Sigmoid colon (tissue), 7 donors: Measurements from ENCODE around the gene LILRA2. TPM values are rescaled to one million over a fixed set of nuclear protein-coding genes. Genes with fewer than 3 reads are reported as not detected.

Experiments used
- DNase-seq: peaks from one replicate; pipeline ENCODE4 v3.0.0-alpha.2; 2019
- H3K27ac ChIP-seq, 4 donors: fragments of 200-600 bp; sonication (generic); one replicate each; pipeline ENCODE4 v1.5.1; 2016 to 2019; ENCODE audit warnings: mild to moderate bottlenecking in 1 of 4
- H3K27me3 ChIP-seq, 3 donors: fragments of 200-600 bp; sonication (generic); one replicate each; pipeline ENCODE4 v1.5.1; 2019; ENCODE audit warnings: mild to moderate bottlenecking in 1 of 3
- H3K36me3 ChIP-seq, 4 donors: fragments of 200-600 bp; sonication (generic); one replicate each; pipeline ENCODE4 v1.5.1; 2016 to 2019
- H3K4me1 ChIP-seq, 4 donors: fragments of 200-600 bp; sonication (generic); one replicate each; pipeline ENCODE4 v1.5.1; 2017 to 2019
- H3K4me3 ChIP-seq, 4 donors: fragments of 200-600 bp; sonication (generic); one replicate each; pipeline ENCODE4 v1.5.1; 2017 to 2019; ENCODE audit warnings: mild to moderate bottlenecking in 2 of 4, moderate library complexity in 1 of 4
- H3K9me3 ChIP-seq, 4 donors: fragments of 200-600 bp in 3 of 4; sonication (generic) in 3 of 4; one replicate each; pipeline versions ENCODE4 v1.5.1 to v1.6.1; 2013 to 2019
- EP300 ChIP-seq, 4 donors: sonication (generic); formaldehyde crosslinking; IDR thresholded peaks; one replicate each; pipeline ENCODE4 v1.6.1; 2017; ENCODE audit warnings: antibody characterized with exemption in 4 of 4
- POLR2A ChIP-seq, 2 donors: fragments of 450-650 bp; IDR thresholded peaks; one replicate each; pipeline ENCODE4 v1.6.1; 2016; ENCODE audit warnings: antibody characterized with exemption in 2 of 2, mild to moderate bottlenecking in 2 of 2, moderate library complexity in 2 of 2
- POLR2AphosphoS5 ChIP-seq, 4 donors: sonication (generic); formaldehyde crosslinking; IDR thresholded peaks; one replicate each; pipeline ENCODE4 v1.6.1; 2017; ENCODE audit warnings: antibody characterized with exemption in 4 of 4
- WGBS, 2 donors: extraction: QIAGEN DNeasy Blood & Tissue Kit; methylation state at CpG; one replicate each; pipeline ENCODE4 v1.1.7; 2013; 5-methylcytosine and 5-hydroxymethylcytosine counted together
- intact Hi-C: fragments of 100-400 bp; cut with DNase I; formaldehyde crosslinking; loops from one replicate; pipeline ENCODE4 v1.15.1; 2023
- polyA plus RNA-seq, 3 donors: library from polyadenylated mRNA; stranded (reverse); fragments of 200-250 nt; gene quantifications; one replicate each; pipeline ENCODE4 v1.2.3, GENCODE V29; 2013
- total RNA-seq, 4 donors: library from RNA; depleted of rRNA; stranded (reverse); fragments of >200 nt; gene quantifications; one replicate each; pipeline ENCODE4 v1.1.0, GENCODE V29; 2016
- TF ChIP-seq, protein P1 (sequence below), 4 experiments: fragments of 450-650 bp in 3 of 4; fragments of 200-600 bp in 1 of 4; IDR thresholded peaks; one replicate each; pipeline ENCODE4 v1.5.1; 2016 to 2019; ENCODE audit warnings: antibody characterized with exemption in 4 of 4, mild to moderate bottlenecking in 3 of 4, moderate library complexity in 2 of 4
- donor health status: healthy with polysubstance abuse.
- donor health status: Bipolar disorder and iron deficiency.
- donor health status: healthy.

The LILRA2 gene
- total and polyA plus RNA-seq, 7 donors, result 0.66 to 3.4 (median 3.2) TPM; not detected in 1

DNA sequence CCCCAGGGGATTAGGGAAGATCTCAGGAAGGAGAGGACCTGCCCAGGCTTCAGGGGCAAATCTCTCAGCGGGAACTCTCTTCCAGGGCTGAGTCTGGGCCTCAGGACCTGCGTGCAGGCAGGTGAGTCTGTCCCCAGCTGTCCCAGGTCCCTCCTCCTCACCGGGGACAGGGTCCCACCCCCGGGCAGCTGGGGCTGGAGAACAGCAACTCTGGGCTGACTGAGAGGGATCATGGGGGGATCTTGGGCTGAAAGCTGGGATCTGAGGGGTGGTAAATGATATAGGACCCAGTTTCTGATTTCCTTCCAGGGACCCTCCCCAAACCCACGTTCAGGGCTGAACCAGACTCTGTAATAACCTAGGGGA lies 34.2 kb downstream of the LILRA2 start:
- intact Hi-C loops, result no loop called here
- Histone ChIP-seq H3K27me3 (no peaks in the 10 kb centered on the region), H3K36me3 (no peaks in the 10 kb centered on the region), H3K9me3 (peaks cover 0 to 7% (median 1%) of the 10 kb centered on the region in 4 donors), H3K4me1 (no peaks in the 10 kb centered on the region), H3K4me3 (no peak overlapping the region), H3K27ac (no peak overlapping the region)
- 72 to 78% methylated on average over 5 of the region's 5 CpGs for WGBS, 2 donors
- no peak for DNase-seq
- no peak for TF ChIP-seq EP300 (IDR thresholded peaks at IDR 0.05)
- TF ChIP-seq, protein P1, sequence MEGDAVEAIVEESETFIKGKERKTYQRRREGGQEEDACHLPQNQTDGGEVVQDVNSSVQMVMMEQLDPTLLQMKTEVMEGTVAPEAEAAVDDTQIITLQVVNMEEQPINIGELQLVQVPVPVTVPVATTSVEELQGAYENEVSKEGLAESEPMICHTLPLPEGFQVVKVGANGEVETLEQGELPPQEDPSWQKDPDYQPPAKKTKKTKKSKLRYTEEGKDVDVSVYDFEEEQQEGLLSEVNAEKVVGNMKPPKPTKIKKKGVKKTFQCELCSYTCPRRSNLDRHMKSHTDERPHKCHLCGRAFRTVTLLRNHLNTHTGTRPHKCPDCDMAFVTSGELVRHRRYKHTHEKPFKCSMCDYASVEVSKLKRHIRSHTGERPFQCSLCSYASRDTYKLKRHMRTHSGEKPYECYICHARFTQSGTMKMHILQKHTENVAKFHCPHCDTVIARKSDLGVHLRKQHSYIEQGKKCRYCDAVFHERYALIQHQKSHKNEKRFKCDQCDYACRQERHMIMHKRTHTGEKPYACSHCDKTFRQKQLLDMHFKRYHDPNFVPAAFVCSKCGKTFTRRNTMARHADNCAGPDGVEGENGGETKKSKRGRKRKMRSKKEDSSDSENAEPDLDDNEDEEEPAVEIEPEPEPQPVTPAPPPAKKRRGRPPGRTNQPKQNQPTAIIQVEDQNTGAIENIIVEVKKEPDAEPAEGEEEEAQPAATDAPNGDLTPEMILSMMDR (IDR thresholded peaks at IDR 0.05), result no peak
- no peak for TF ChIP-seq POLR2AphosphoS5 (IDR thresholded peaks at IDR 0.05)
- no peak for TF ChIP-seq POLR2A (IDR thresholded peaks at IDR 0.05)

DNA sequence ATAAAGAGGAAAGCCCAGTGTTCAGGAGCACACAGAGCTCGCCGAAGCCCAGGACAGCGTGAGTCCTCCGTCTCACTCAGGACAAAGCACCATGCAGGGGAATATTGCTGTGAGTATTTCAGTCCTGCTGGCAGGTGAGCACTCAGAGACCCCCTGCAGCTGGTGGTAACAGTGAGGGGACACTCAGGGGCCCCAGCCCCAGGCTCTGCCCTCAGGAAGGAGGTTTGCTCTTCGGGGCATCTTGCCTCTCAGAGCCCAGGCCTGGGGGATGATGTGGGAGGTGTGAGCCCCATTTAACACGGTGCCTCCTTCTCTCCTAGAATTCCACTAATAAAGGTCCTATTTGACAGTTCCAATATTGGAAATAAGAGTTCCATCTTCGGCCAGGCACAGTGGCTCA lies 34.6 kb downstream of the LILRA2 start:
- TF ChIP-seq, protein P1 (IDR thresholded peaks at IDR 0.05), result no peak
- no peak for TF ChIP-seq POLR2AphosphoS5 (IDR thresholded peaks at IDR 0.05)
- H3K27me3 ChIP-seq, result no peaks in the 10 kb centered on the region
- H3K4me1 ChIP-seq, result no peaks in the 10 kb centered on the region
- H3K36me3 ChIP-seq, result no peaks in the 10 kb centered on the region
- peaks cover 0 to 7% (median 1%) of the 10 kb centered on the region in 4 donors for H3K9me3 ChIP-seq
- 81 to 86% methylated on average over 7 of the region's 7 CpGs for WGBS, 2 donors
- DNase-seq, result no peak
- no peak overlapping the region for H3K4me3 ChIP-seq
- no peak overlapping the region for H3K27ac ChIP-seq
- intact Hi-C loops, result no loop called here

GRCh38 chr19:54608792-54609191 lies 35.2 kb downstream of the LILRA2 start:
- H3K27me3 ChIP-seq, result no peaks in the 10 kb centered on the region
- WGBS, 2 donors, result 87 to 88% methylated on average over 15 of the region's 15 CpGs
- no peak overlapping the region for H3K4me3 ChIP-seq
- DNase-seq, result no peak
- H3K9me3 ChIP-seq, result peaks cover 0 to 7% (median 1%) of the 10 kb centered on the region in 4 donors
- TF ChIP-seq EP300 (IDR thresholded peaks at IDR 0.05) (no peak), POLR2AphosphoS5 (IDR thresholded peaks at IDR 0.05) (no peak), POLR2A (IDR thresholded peaks at IDR 0.05) (no peak)
- TF ChIP-seq, protein P1 (IDR thresholded peaks at IDR 0.05), result no peak
- no peaks in the 10 kb centered on the region for H3K36me3 ChIP-seq
- H3K27ac ChIP-seq, result no peak overlapping the region
- intact Hi-C loops, result no loop called here
- no peaks in the 10 kb centered on the region for H3K4me1 ChIP-seq

DNA sequence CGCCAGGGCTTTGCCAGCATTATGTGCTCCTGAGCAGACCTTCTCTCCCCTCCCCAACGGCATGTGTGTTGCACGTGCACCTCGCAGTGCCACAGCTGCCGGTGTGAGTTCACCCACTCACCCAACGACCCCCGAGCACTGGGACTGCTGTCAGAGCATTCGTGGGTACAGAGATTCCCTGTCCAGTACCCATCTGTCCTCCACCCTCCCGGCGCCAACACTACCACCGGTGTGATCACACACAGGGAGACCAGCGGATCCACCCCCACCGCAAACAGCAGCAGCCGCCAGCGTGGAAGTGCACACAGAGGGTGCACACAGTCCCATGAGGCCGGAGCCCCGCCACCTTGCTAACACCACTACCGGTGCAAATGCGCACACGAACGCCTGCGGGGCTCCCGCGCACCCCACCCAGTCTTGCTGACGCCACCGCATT lies 35.8 kb downstream of the LILRA2 start:
- no peak for DNase-seq
- TF ChIP-seq, protein P1 (IDR thresholded peaks at IDR 0.05), result no peak
- no peak for TF ChIP-seq POLR2A (IDR thresholded peaks at IDR 0.05)
- no peak for TF ChIP-seq EP300 (IDR thresholded peaks at IDR 0.05)
- no peak for TF ChIP-seq POLR2AphosphoS5 (IDR thresholded peaks at IDR 0.05)
- H3K36me3 ChIP-seq, result no peaks in the 10 kb centered on the region
- intact Hi-C loops, result no loop called here
- no peak overlapping the region for H3K4me3 ChIP-seq
- H3K9me3 ChIP-seq, result peaks cover 0 to 7% (median 1%) of the 10 kb centered on the region in 4 donors
- WGBS, 2 donors, result 86 to 88% methylated on average over 26 of the region's 26 CpGs
- no peak overlapping the region for H3K27ac ChIP-seq
- H3K27me3 ChIP-seq, result no peaks in the 10 kb centered on the region
- H3K4me1 ChIP-seq, result no peaks in the 10 kb centered on the region

DNA sequence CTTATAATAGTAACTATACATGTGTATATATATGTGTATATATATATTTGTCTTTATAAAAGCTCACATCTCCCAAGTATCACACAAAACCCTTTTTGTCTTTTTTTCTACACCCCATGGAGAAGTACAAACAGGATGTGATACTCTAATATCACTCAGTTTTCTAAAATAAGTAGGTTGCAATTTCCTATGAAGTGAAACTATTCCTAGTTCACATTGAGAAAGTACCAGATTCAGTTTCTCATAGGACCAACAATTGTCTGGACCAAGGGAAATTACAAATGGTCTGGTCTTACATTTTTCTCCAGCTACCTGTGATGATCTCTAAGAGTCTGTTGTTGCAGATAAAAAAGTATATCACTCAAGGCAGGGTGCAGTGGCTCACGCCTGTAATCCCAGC lies 38.8 kb downstream of the LILRA2 start:
- TF ChIP-seq, protein P1 (IDR thresholded peaks at IDR 0.05), result no peak
- TF ChIP-seq EP300 (IDR thresholded peaks at IDR 0.05) (no peak), POLR2AphosphoS5 (IDR thresholded peaks at IDR 0.05) (no peak), POLR2A (IDR thresholded peaks at IDR 0.05) (no peak)
- DNase-seq, result no peak
- no peak overlapping the region for H3K4me3 ChIP-seq
- H3K9me3 ChIP-seq, result peaks cover 0 to 4% (median 0%) of the 10 kb centered on the region in 4 donors
- H3K36me3 ChIP-seq, result no peaks in the 10 kb centered on the region
- intact Hi-C loops, result no loop called here
- 87 to 89% methylated on average over 1 of the region's 1 CpG for WGBS, 2 donors
- H3K4me1 ChIP-seq, result no peaks in the 10 kb centered on the region
- no peak overlapping the region for H3K27ac ChIP-seq
- H3K27me3 ChIP-seq, result no peaks in the 10 kb centered on the region
